ENCODE data around the gene FBXL16.
A peak's percentile ranks its signal among the peaks of the same experiment; 100 is the strongest.

The FBXL16 gene

DNA sequence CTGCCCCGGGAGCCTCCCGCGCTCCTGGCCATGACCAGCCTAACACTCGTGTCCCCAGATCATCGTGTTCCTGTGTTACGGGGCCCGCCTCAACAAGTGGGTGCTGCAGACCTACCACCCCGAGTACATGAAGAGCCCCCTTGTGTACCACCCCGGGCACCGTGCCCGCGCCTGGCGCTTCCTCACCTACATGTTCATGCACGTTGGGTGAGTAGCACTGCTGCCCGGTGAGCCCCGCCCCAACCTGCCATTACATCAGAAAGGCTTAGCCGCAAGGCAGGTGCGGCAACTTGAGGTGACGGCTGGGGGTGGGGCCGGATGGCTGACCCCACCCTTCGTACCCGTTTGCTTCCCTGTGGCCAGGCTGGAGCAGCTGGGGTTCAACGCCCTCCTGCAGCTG lies 28.7 kb downstream of the FBXL16 start:
- no peak for DNase-seq (ENCODE audit: low spot score)

DNA sequence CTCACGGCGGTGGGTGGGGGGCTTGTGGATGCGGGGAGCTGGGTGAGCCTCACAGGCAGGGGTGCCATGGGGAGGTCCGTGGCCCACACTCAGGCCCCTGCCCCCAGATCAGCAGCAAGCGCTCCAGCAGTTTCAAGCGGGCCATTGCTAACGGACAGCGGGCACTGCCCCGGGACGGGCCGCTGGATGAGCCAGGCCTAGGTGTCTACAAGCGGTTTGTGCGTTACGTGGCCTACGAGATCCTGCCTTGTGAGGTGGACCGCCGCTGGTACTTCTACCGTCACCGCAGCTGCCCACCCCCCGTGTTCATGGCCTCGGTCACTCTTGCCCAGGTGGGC lies 29.1 kb downstream of the FBXL16 start:
- no peak for DNase-seq (ENCODE audit: low spot score)

DNA sequence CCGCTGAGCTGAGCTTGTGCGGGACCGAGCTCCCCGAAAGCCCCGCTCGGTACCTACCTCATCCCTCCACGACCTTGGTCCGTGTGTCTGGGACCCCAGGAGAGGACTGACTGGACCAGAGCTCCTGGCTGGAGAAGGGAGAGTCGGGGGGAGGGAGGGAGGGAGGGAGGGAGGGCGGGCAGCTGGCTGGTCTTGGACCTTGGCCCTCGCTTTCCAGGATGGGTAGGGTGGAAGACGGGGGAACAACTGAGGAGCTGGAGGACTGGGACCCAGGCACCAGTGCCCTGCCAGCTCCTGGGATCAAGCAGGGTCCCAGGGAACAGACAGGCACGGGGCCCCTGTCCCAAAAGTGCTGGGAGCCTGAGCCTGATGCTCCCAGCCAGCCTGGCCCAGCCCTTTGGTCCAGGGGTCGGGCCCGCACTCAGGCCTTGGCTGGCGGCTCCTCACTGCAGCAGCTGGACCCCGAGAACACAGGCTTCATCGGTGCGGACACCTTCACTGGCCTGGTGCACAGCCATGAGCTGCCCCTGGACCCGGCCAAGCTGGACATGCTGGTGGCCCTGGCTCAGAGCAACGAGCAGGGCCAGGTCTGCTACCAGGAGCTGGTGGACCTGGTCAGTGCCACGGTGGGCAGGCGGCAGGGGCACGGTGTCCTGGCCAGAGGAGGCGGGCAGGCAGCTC lies 29.6 kb downstream of the FBXL16 start:
- peak; percentile 42 for DNase-seq (ENCODE audit: low spot score)

- DNase-seq (ENCODE audit: low spot score), result peak; percentile 50
These were observed 30.4 kb downstream of the FBXL16 start, which contains the start of gene RHBDL1 for GRCh38 chr16:674968-675883. Gene RHBDL1, plus strand, starts transcription at chr16:675671. Its CDS starts 120 bp downstream, at chr16:675791.

GRCh38 chr16:674214-674881 lies 31.3 kb downstream of the FBXL16 start:
- no peak for DNase-seq (ENCODE audit: low spot score)

- no peak for DNase-seq (ENCODE audit: low spot score)
These were observed 32.1 kb downstream of the FBXL16 start for GRCh38 chr16:673399-673991.

- no peak for DNase-seq (ENCODE audit: low spot score)
These were observed 32.8 kb downstream of the FBXL16 start for GRCh38 chr16:672851-673250.

GRCh38 chr16:672371-672770 lies 33.2 kb downstream of the FBXL16 start:
- DNase-seq (ENCODE audit: low spot score), result no peak

DNA sequence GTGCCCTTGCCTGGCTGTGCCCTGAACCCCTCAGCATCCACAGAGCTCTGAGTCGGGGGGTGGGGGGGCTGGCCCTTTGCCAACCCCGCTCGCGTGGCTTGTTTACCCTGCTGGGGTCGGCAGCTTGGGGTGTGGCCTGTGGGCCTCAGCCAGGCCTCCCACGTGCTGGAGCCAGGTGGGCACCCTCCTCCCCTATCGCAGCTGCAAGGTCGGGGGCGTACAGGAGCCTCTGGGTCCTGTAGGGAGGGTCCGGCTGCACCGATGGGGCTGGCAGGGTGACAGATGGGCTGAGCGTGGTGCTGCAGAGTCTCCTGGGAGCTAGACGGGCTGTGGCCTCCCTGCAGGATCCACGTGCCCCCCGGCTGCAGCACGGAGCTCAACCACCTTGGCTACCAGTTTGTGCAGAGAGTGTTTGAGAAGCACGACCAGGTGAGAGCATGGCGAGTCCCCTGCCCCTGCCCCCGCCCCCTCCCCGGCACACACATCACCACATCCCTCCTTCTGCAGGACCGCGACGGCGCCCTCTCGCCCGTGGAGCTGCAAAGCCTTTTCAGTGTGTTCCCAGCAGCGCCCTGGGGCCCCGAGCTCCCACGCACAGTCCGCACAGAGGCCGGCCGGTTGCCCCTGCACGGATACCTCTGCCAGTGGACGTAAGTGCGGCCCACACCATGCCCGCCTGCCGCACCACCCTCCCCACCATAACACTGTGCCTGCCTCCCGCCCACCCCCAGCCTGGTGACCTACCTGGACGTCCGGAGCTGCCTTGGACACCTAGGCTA lies 34.1 kb downstream of the FBXL16 start:
- no peak for DNase-seq (ENCODE audit: low spot score)

GRCh38 chr16:670485-671352 lies 34.9 kb downstream of the FBXL16 start:
- DNase-seq (ENCODE audit: low spot score), result no peak

GRCh38 chr16:669666-670065 lies 35.9 kb downstream of the FBXL16 start:
- no peak for DNase-seq (ENCODE audit: low spot score)

DNA sequence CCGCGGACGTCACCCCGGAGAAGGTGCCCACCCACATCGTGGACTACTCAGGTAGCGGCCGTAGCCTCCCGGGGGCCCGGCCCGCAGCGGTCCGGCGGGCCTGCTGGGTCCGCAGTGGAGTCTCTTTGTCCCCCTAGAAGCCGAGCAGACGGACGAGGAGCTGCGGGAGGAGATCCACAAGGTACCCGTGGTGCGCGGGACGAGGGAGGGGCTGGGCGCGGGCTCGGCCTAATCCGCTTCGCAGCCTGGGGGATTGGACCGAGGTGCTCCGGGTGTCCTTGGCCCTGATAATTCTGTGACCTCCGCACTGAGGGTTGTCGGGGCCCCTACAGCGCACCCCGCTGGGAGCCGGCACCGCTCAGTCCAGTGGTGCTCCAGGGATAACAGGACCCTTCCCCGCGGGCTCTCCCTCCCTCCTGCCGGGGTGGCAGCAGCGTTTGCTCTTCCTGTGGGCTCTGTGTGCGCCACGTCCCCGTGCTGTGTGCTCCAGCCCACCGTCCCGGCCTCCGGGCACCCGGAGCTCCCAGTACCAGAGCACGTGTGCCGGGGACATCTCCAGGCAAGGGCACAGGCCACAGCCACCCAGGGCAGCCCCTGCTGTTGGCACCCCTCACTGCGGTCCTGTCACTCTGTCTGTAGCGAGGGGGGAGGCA lies 37.0 kb downstream of the FBXL16 start:
- DNase-seq (ENCODE audit: low spot score), result no peak

DNA sequence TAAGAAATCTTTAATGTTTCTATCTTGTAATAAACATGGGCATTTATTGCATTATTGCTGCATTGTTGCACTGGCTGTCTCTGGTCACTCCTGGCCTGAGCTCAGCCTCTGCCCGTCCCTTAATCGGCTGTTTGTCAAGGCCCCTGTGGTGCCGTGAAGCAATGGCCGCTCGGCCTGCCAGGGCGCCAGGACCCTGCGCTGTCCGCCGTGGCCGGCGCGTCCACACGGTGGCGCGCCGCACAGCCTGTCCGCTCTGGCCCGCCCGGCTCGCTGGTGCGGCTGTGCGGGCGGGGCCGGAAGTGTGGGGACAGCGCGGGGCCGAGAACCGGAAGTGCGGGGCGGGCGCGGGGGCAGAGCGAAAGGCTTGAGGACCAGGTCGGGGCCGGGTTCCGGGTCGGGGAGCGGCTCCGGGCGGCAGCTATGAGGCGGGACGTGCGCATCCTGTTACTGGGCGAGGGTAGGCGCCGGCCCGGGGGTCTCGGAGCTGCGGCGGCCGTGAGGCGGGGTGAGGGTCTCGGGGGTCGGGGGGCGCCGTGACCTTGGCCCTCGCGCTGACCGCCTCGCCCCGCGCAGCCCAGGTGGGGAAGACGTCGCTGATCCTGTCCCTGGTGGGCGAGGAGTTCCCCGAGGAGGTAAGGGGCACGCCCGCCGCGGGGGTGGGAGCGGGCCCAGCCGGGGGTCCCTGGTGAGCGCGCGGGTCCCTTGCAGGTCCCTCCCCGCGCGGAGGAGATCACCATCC lies 37.7 kb downstream of the FBXL16 start, which contains the start of gene RHOT2:
Gene RHOT2, plus strand, starts transcription at position 353 of the 739 bp plus-strand sequence. Its CDS starts 68 bp downstream, at position 421.
- DNase-seq (ENCODE audit: low spot score), result peak; percentile 71

DNA sequence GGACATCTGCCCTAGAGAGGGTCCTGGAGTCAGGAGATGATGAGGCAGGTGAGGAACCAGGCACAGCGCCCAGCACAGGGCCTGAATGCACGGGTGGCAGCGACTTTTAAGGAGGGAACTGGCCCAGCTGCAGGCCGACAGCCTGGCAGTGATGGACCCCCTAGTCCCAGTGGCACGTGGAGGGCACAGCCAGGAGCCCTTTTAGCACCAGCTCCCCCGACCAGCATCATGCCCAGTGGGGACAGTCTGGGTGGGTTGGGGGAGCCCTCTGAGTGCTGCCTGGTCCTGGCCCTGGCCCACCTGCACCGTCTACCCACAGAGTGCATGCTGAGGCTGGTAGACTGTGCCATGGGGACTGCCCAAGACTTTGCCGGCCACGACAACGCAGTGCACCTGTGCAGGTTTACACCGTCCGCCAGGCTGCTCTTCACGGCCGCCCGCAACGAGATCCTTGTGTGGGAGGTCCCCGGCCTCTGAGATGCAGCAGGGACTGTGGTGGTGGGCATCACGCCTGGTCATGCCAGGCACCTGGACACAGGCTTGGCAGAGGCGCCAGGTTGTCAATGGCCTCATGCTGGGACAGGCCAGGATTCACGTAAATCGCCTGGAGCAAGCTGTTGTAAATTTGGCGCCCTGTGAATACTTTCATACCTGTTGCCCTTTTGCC lies 38.4 kb downstream of the FBXL16 start:
- DNase-seq (ENCODE audit: low spot score), result no peak

DNA sequence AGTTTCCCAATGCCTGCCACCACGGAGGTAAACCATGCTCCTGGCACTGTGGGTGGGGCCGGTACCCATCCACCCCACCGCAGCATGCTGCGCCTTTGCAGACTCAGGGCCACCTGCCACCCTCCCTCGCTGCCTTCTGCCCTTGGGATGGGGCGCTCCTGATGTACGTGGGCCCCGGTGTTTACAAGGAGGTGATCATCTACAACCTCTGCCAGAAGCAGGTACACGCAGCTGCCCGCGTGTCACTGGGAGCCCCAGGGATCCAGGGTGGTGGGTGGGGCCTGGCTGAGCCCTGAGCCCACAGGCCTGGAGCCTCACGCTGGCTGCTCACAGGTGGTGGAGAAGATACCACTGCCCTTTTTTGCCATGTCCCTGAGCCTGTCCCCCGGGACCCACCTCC lies 39.0 kb downstream of the FBXL16 start:
- no peak for DNase-seq (ENCODE audit: low spot score)

DNA sequence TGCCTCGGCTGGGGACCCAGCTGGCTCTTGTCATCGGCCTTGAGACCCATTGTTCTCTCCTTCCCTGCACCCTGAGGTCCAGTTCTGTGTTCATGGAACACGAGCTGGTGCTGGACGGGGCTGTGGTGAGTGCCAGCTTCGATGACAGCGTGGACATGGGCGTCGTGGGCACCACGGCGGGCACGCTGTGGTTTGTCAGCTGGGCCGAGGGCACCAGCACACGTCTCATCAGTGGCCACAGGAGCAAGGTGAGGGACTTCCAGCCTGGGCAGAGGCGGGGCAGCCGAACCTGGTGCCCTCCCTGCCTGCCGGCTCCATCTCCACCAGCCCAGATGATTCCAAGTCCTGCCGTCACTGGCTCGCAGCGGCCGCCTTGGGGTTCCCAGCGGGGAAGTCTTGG lies 43.0 kb downstream of the FBXL16 start:
- DNase-seq (ENCODE audit: low spot score), result no peak

DNA sequence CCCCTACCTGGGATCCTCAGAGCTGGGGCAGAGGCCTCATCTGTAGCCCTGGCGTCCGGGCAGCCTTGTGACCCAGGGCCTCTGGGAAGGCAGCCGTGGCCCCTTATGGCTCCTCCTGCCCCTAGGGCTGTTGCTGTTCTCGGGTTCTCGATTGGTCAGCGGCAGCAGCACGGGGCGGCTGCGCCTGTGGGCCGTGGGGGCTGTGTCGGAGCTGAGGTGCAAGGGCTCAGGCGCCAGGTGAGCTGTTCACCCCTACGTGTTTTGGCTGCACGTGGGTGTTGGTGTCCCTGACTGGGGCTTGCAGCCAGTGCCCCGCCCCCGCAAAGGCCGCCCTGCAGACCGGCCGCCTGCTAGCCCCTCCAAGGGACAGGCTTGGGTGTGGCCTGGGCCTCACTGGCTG lies 43.5 kb downstream of the FBXL16 start:
- DNase-seq (ENCODE audit: low spot score), result no peak

DNA sequence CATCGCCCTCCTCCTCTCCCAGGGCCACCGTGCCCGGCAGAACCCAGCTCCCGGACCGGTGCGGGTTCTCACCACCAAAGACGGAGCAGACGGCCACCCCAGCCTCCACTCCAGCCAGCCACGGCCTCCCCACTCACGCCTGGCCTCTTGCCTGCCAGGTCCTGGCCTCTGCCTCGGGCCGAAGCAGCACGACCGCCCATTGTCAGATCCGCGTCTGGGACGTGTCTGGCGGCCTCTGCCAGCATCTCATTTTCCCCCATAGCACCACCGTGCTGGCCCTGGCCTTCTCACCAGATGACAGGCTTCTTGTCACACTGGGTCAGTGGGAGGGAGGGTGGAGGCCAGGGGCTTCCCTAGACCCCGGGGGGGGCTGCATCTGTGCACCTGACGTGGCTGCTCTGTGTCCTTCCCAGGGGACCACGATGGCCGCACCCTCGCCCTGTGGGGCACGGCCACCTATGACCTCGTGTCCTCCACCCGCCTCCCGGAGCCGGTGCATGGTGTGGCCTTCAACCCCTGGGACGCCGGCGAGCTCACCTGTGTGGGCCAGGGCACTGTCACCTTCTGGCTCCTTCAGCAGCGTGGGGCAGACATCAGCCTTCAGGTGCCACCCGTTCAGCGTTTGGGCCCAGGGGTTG lies 44.3 kb downstream of the FBXL16 start:
- no peak for DNase-seq (ENCODE audit: low spot score)
